ENCODE results near the gene METAP1D. TPM values are rescaled to one million over a fixed set of nuclear protein-coding genes. Genes with fewer than 3 reads are reported as not detected.
A peak's percentile ranks its signal among the peaks of the same experiment; 100 is the strongest.

The METAP1D gene
- total and polyA plus RNA-seq, 7 donors = 6.3 to 12.4 (median 10.0) TPM

DNA sequence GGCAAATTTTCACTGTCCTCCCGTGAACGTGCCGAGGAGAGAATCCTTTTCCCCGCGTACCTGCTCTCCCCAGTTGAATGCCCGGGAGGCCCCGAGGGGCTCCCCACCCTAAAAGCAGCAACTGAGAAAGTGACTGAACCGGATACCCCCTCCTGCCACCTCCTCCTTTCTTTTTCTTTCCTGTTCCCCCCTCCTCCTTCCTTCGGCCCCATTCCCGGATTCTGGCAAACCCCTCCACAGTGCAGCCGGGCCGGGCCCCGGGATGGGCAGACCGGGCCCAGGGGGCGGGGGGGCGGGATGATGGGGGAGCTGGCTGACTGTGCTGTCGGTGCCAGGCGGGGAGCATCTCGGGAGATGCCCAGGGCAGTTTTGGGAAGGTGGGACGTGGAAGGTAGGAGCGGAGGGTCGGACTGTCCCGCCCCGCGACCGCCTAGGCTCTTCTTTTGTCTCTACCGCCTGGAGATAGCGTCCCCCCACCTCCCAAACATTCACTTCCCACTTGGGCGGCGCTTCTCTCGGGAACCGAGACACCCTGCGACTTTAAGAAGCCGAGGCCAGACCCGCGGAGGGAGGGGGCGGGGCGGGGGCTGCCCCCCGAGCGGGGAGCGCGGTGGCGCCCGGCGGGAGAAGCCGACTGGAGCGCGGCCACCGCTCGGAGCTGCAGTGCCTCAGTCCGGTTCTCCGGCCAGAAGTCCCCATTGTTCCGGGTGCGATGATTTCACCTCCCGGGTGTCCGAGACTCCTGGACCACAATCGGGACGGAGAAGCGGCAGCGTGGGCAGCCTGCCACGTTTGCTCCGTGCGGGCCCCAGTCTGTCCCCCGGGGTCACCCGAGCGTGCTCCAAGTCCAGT, 94.8 kb downstream of the METAP1D start:
- no peak overlapping the region for H3K27ac ChIP-seq
- H3K4me1 ChIP-seq = peaks cover 47% of the 10 kb centered on the region
- H3K9me3 ChIP-seq = no peaks in the 10 kb centered on the region
- intact Hi-C loops (cut with DNase I) = no loop called here
- TF ChIP-seq, protein P1, sequence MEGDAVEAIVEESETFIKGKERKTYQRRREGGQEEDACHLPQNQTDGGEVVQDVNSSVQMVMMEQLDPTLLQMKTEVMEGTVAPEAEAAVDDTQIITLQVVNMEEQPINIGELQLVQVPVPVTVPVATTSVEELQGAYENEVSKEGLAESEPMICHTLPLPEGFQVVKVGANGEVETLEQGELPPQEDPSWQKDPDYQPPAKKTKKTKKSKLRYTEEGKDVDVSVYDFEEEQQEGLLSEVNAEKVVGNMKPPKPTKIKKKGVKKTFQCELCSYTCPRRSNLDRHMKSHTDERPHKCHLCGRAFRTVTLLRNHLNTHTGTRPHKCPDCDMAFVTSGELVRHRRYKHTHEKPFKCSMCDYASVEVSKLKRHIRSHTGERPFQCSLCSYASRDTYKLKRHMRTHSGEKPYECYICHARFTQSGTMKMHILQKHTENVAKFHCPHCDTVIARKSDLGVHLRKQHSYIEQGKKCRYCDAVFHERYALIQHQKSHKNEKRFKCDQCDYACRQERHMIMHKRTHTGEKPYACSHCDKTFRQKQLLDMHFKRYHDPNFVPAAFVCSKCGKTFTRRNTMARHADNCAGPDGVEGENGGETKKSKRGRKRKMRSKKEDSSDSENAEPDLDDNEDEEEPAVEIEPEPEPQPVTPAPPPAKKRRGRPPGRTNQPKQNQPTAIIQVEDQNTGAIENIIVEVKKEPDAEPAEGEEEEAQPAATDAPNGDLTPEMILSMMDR (IDR thresholded peaks at IDR 0.05) = no peak
- ATAC-seq (peak in 3 of 4 donors; percentile 14 to 37 (median 19)), DNase-seq (no peak)
- peak overlapping the region; percentile 64 for H3K4me3 ChIP-seq
- peaks cover 6 to 100% (median 72%) of the 10 kb centered on the region in 3 donors for H3K27me3 ChIP-seq (ENCODE audit: insufficient read depth in 3 of 3, low read length in 2 of 3)
- 1 to 2% (median 2%) methylated on average over 52 to 66 of the region's 66 CpGs for WGBS, 3 donors
- no peaks in the 10 kb centered on the region for H3K36me3 ChIP-seq (ENCODE audit: insufficient read depth in 1 of 2, low read depth in 1 of 2)

DNA sequence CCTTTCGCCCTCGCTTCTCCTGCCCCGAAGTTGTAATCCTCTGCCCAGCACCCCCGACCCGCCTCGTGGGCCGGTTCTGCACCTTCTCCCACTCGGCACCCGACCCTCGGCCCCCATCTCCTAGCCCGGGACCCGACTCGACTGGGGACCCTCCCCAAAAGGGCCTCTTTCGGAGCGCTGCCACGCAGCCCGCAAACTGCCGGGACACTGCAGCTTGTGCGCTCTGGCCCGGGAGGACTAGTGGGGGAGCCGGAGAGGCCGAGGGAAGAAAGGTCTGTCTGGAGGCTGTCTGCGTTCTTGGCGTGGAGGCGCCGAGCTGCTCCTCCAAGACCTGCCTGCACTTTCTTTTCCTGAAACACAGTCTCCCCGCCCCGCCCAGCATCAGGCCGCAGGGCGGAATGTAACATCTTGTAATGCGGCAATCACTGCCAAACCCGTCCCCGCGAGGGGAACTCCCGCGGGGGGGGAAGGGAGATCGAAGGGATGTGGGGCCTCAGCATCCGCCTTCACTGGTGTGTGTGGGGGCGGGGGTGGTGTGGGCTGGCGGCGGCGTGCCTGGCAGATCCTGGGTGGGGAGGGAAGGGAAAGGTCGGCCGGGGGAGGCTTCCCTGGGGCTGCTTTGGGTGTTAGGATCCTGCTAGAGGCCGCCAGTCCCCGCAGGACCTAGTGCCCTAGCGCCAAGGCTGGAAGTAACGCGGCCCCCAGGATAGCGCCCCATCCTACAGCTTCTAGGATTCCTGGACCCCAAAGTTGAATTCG, 95.6 kb downstream of the METAP1D start:
- TF ChIP-seq, protein P1 (IDR thresholded peaks at IDR 0.05) = no peak
- H3K27me3 ChIP-seq (ENCODE audit: insufficient read depth in 3 of 3, low read length in 2 of 3) = peaks cover 6 to 100% (median 70%) of the 10 kb centered on the region in 3 donors
- DNase-seq (peak in 1 of 2 donors; percentile 66), ATAC-seq (peak; percentile 17 to 42 (median 34))
- intact Hi-C loops (cut with DNase I) = no loop called here
- no peaks in the 10 kb centered on the region for H3K9me3 ChIP-seq
- no peaks in the 10 kb centered on the region for H3K36me3 ChIP-seq (ENCODE audit: insufficient read depth in 1 of 2, low read depth in 1 of 2)
- WGBS, 3 donors = 1 to 2% (median 2%) methylated on average over 46 to 51 of the region's 51 CpGs
- peak overlapping the region; percentile 64 for H3K4me3 ChIP-seq
- H3K27ac ChIP-seq = no peak overlapping the region
- peaks cover 52% of the 10 kb centered on the region for H3K4me1 ChIP-seq

DNA sequence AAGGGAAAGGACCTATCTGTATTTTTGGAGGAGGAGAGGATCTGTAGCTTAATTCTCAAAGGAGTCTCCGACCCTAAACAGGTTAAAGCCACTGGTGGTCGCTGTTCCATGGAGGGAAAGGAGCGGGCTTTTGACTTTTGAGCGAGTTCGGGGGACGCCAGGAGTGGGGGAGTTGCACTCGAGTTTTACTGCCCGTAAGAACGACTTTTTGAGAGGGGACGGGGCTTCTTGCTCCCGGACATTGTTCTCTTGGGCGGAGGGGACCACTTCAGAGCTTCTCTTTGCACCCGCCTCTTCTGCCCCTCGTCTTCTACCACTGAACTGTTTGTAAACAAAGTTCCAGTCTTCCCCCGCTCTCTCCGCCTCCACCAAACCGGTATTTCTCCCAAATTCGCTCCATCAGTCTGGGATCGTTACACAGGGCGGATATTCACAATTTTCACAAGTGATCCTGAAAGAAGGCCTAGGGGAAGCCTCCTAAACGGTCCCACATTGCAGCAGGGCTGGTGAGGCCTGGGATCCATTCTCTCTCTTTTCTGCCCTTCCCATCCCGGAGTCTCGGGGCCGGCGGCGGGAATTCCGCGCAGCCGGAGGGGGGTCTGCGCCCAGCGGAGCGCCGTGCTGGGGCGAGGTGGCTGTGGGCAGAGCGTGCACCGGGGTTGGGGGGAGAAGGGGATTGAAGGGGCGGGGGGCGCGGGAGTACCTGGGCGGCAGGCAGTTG, 96.3 kb downstream of the METAP1D start:
- Histone ChIP-seq H3K9me3 (no peaks in the 10 kb centered on the region), H3K27ac (no peak overlapping the region), H3K27me3 (ENCODE audit: insufficient read depth in 3 of 3, low read length in 2 of 3) (peaks cover 6 to 100% (median 71%) of the 10 kb centered on the region in 3 donors), H3K36me3 (ENCODE audit: insufficient read depth in 1 of 2, low read depth in 1 of 2) (no peaks in the 10 kb centered on the region), H3K4me3 (peak overlapping the region; percentile 64), H3K4me1 (peaks cover 58% of the 10 kb centered on the region)
- intact Hi-C loops (cut with DNase I) = loop anchor here in 1 of 2 donors (2.0 kb wide), 1 partner anchor 35 kb away; no protein-coding TSS in a partner anchor
- 5 to 6% (median 5%) methylated on average over 32 to 40 of the region's 40 CpGs for WGBS, 3 donors
- TF ChIP-seq, protein P1 (IDR thresholded peaks at IDR 0.05) = no peak
- peak in 1 of 4 donors; percentile 12 for ATAC-seq
- no peak for DNase-seq

DNA sequence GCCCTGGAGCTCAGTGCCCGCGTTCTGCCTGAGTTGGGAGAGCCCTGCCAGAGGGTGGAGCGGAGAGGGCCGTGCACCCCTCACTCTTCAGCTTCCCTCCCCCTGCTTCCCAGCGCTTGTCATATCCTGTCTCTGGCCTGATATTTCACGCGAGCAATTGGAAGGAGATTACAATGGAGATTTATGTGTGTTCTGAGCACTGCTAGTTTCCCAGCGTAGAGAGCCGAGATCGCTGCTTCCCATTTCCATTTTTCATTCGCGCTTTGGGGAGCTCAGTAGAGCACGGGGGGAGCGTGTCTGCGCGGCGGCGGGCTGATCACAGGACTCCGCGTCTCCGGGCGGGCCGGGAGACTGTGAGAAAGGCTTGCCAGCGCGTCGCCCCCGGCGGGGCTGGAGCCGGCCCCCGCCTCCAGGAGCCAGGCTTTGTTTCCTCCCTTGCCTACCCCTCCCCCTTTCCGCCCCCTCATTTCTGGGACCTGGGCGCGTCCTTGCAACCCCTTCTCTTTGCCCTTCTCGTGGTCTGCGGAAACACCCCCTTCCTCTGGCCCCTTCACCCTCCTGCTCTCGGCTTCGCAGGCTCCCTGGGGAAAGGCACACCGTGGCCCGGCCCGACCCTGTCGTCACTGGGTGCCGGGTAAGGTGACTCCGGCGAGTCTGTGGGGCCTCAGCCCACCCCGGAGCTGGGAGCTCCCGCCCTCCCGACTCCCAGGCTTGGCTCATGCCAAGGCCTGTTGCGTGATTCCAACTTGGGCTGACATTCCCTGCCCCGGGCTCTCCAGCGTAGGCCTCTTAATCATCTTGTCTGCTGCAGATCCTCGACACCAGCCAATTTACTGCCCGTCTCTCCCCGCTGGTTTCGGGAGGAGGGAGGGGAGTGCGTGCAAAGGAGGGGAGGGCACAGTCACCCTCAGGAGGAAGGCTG, 97.1 kb downstream of the METAP1D start:
- Histone ChIP-seq H3K36me3 (ENCODE audit: insufficient read depth in 1 of 2, low read depth in 1 of 2) (no peaks in the 10 kb centered on the region), H3K4me1 (peaks cover 67% of the 10 kb centered on the region), H3K4me3 (peak overlapping the region; percentile 64), H3K9me3 (no peaks in the 10 kb centered on the region), H3K27ac (no peak overlapping the region), H3K27me3 (ENCODE audit: insufficient read depth in 3 of 3, low read length in 2 of 3) (peaks cover 6 to 100% (median 78%) of the 10 kb centered on the region in 3 donors)
- ATAC-seq (peak in 2 of 4 donors; percentile 6 to 30), DNase-seq (no peak)
- WGBS, 3 donors = 5 to 7% (median 6%) methylated on average over 47 to 55 of the region's 55 CpGs
- intact Hi-C loops (cut with DNase I) = loop anchor here in 1 of 2 donors (2.0 kb wide), 1 partner anchor 36 kb away; no protein-coding TSS in a partner anchor
- TF ChIP-seq, protein P1 (IDR thresholded peaks at IDR 0.05) = no peak
